PC-3 (cell line): ENCODE data around the gene PRDM11. TPM values are rescaled to one million over a fixed set of nuclear protein-coding genes. Genes with fewer than 3 reads are reported as not detected.

Source experiments
- ATAC-seq: fragments of 200-7000 bp; cut with Tn5 transposase; 2 replicates; pipeline ENCODE4 v1.9.1; 2020; ENCODE audit warnings: mild to moderate bottlenecking, moderate library complexity
- BruUV-seq: library from RNA; stranded (reverse); fragments of 400-500 nt; replicated peaks from 2 replicates; lab custom pipeline; 2021; lab: Mats Ljungman, UMichigan
- CTCF ChIA-PET: fragments of 300-600 bp; sonication (Branson Sonifier 250); formaldehyde crosslinking; loops from one replicate; lab custom pipeline; 2022; ENCODE audit warnings: antibody characterized with exemption; lab: Charles Lee
- POLR2A ChIA-PET: fragments of 300-600 bp; sonication (Branson Sonifier 250); formaldehyde crosslinking; loops from one replicate; lab custom pipeline; 2022; ENCODE audit warnings: antibody characterized with exemption; ENCODE audit not compliant: unreplicated experiment; lab: Charles Lee
- DNase-seq: peaks from one replicate; pipeline ENCODE4 v3.0.0-alpha.2; 2015
- H2AFZ ChIP-seq: fragments of 300-600 bp; sonication (generic); 2 replicates; pipeline ENCODE4 v1.6.0; 2016; ENCODE audit warnings: antibody characterized with exemption, low read length
- H3F3A ChIP-seq: fragments of 300-600 bp; sonication (generic); one replicate; pipeline ENCODE4 v1.6.0; 2017; ENCODE audit warnings: antibody characterized with exemption, low read length, control low read depth, mild to moderate bottlenecking; ENCODE audit not compliant: unreplicated experiment
- H3K27ac ChIP-seq: fragments of 300-600 bp; sonication (generic); 2 replicates; pipeline ENCODE4 v1.5.1; 2016; ENCODE audit warnings: mild to moderate bottlenecking, low read length
- H3K27me3 ChIP-seq: fragments of 300-600 bp; sonication (generic); 2 replicates; pipeline ENCODE4 v1.6.1; 2016; ENCODE audit warnings: low read length, mixed read lengths
- H3K36me3 ChIP-seq: fragments of 300-600 bp; sonication (generic); 2 replicates; pipeline ENCODE4 v1.6.1; 2016; ENCODE audit warnings: low read depth, mixed run types, low read length, mixed read lengths
- H3K4me1 ChIP-seq: fragments of 300-600 bp; sonication (generic); 2 replicates; pipeline ENCODE4 v1.5.1; 2016; ENCODE audit warnings: low read length; ENCODE audit not compliant: insufficient read depth
- H3K4me2 ChIP-seq: fragments of 300-600 bp; sonication (generic); 2 replicates; pipeline ENCODE4 v1.6.0; 2016; ENCODE audit warnings: low read length
- H3K4me3 ChIP-seq: fragments of 300-600 bp; sonication (generic); 2 replicates; pipeline ENCODE4 v1.5.1; 2016; ENCODE audit warnings: mild to moderate bottlenecking, low read length, mixed read lengths
- H3K79me2 ChIP-seq: fragments of 300-600 bp; sonication (generic); 2 replicates; pipeline ENCODE4 v1.6.1; 2017; ENCODE audit warnings: low read length, mixed read lengths
- H3K9ac ChIP-seq: fragments of 300-600 bp; sonication (generic); 2 replicates; pipeline ENCODE4 v1.6.0; 2016; ENCODE audit warnings: mild to moderate bottlenecking, low read length
- H3K9me2 ChIP-seq: fragments of 300-600 bp; sonication (generic); replicated peaks from 2 replicates; pipeline ENCODE4 v1.6.1; 2016; ENCODE audit warnings: mixed run types, low read length, mixed read lengths
- H3K9me3 ChIP-seq: fragments of 300-600 bp; sonication (generic); 2 replicates; pipeline ENCODE4 v1.6.1; 2016; ENCODE audit warnings: low read length, mixed read lengths
- H4K20me1 ChIP-seq: fragments of 300-600 bp; sonication (generic); 2 replicates; pipeline ENCODE4 v1.6.1; 2016; ENCODE audit warnings: low read length, mixed read lengths
- EZH2 ChIP-seq: fragments of 300-600 bp; sonication (generic); IDR thresholded peaks from one replicate; pipeline ENCODE4 v1.6.1; 2017; ENCODE audit warnings: antibody characterized with exemption, mild to moderate bottlenecking, low read length; ENCODE audit not compliant: unreplicated experiment
- EZH2phosphoT487 ChIP-seq: fragments of 300-600 bp; sonication (generic); IDR thresholded peaks from 2 replicates; pipeline ENCODE4 v1.6.1; 2018; ENCODE audit warnings: mild to moderate bottlenecking, antibody characterized with exemption, low read length, borderline replicate concordance
- intact Hi-C: fragments of 100-400 bp; cut with micrococcal nuclease; formaldehyde crosslinking; loops from 2 replicates; pipeline ENCODE4 v1.9.0; 2023
- total RNA-seq: library from RNA; depleted of rRNA; stranded (reverse); fragments of >200 nt; gene quantifications from 2 replicates; pipeline ENCODE4 v1.2.3, GENCODE V29; 2014
- TF ChIP-seq, protein P1 (sequence below): fragments of 300-600 bp; sonication (generic); conservative IDR thresholded peaks from 2 replicates; pipeline ENCODE4 v1.5.1; 2017; ENCODE audit warnings: antibody characterized with exemption, low read depth, mild to moderate bottlenecking, low read length

The PRDM11 gene
- total RNA-seq, 1 experiment from 2014 or later, result 5.0 TPM

DNA sequence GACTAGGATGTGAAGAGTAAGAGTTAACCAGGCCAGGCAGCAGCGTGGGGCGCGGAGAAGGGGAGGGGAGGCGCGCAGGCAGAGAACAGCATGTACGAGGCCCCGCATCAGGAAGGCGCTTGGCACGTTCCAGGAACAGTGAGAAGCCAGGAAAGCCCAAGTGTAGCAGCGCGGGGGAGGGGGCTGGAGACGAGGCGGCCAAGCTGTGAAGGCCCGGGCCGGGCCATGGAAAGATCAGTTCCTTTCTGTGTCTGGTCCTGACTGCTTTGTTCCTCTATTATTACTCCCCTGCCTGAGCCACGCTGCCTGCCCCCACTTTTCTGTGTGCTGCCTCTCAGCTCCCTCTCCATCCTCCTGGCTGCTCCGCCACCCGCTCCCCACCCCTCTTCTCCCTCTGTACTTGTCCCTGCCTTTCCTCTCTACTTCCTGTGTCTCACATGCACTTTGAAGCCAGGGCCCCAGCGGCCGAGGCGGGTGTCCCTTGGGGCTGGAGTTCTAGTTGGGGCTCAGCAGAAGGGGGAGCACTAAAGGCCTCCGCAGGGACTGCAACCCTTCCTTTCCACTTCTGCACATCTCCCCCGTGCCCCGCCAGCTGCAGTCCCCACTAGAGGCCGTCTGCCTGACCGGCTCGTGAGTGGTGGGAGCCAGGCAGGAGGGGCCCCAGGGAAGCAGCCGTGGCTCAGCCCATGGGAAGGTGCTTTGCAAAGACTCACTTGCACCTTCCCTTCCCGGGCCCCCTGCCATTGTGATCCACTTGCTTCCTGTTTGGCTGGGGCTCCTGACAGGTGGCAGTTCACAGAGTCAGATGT, 63.7 kb downstream of the PRDM11 start:
- no TSS peak for BruUV-seq
- H3K4me1 ChIP-seq, result no peaks in the 10 kb centered on the region
- no peak overlapping the region for H2AFZ ChIP-seq
- no peak overlapping the region for H3K9ac ChIP-seq
- H3K9me2 ChIP-seq, result no peaks in the 10 kb centered on the region
- H3F3A ChIP-seq, result no peaks in the 10 kb centered on the region
- no peaks in the 10 kb centered on the region for H3K9me3 ChIP-seq
- no peak for ATAC-seq
- H3K27ac ChIP-seq, result no peak overlapping the region
- ChIA-PET CTCF (no interaction called here), POLR2A (no interaction called here)
- no peak overlapping the region for H3K4me3 ChIP-seq
- H3K4me2 ChIP-seq, result no peak overlapping the region
- H3K79me2 ChIP-seq, result no peaks in the 10 kb centered on the region
- DNase-seq, result no peak
- no peak for TF ChIP-seq EZH2
- TF ChIP-seq EZH2phosphoT487, result no peak
- TF ChIP-seq, protein P1, sequence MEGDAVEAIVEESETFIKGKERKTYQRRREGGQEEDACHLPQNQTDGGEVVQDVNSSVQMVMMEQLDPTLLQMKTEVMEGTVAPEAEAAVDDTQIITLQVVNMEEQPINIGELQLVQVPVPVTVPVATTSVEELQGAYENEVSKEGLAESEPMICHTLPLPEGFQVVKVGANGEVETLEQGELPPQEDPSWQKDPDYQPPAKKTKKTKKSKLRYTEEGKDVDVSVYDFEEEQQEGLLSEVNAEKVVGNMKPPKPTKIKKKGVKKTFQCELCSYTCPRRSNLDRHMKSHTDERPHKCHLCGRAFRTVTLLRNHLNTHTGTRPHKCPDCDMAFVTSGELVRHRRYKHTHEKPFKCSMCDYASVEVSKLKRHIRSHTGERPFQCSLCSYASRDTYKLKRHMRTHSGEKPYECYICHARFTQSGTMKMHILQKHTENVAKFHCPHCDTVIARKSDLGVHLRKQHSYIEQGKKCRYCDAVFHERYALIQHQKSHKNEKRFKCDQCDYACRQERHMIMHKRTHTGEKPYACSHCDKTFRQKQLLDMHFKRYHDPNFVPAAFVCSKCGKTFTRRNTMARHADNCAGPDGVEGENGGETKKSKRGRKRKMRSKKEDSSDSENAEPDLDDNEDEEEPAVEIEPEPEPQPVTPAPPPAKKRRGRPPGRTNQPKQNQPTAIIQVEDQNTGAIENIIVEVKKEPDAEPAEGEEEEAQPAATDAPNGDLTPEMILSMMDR, result no peak
- H3K27me3 ChIP-seq, result no peaks in the 10 kb centered on the region
- intact Hi-C loops, result no loop called here
- no peaks in the 10 kb centered on the region for H3K36me3 ChIP-seq
- H4K20me1 ChIP-seq, result no peaks in the 10 kb centered on the region

DNA sequence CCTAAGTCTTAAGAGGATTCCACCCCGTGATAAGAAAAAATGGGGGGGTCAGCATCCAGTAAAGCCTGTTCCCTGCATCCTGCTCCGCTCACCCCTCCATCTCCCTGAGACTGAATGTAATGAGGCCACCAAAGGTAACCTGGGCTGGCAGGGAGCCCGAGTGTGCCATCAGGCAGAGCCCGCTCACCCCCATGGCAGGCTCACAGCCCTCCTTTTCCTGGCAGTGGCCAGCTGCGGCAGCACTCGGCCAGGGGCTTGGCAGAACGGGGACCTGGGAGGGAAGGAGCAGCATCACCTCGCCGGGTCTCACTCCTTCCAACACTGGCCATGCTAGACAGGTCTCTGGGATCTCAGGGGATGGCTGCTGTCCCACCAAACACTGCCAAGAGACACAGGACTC, 64.4 kb downstream of the PRDM11 start:
- TF ChIP-seq EZH2phosphoT487 (no peak), EZH2 (no peak)
- TF ChIP-seq, protein P1, result no peak
- intact Hi-C loops, result no loop called here
- Histone ChIP-seq H3K9ac (no peak overlapping the region), H3K9me2 (no peaks in the 10 kb centered on the region), H4K20me1 (no peaks in the 10 kb centered on the region), H3K4me2 (no peak overlapping the region), H2AFZ (no peak overlapping the region), H3K36me3 (no peaks in the 10 kb centered on the region), H3K4me3 (no peak overlapping the region), H3K4me1 (no peaks in the 10 kb centered on the region), H3K27ac (no peak overlapping the region), H3F3A (no peaks in the 10 kb centered on the region), H3K27me3 (no peaks in the 10 kb centered on the region), H3K9me3 (no peaks in the 10 kb centered on the region), H3K79me2 (no peaks in the 10 kb centered on the region)
- DNase-seq, result no peak
- no peak for ATAC-seq
- ChIA-PET POLR2A (no interaction called here), CTCF (no interaction called here)
- BruUV-seq, result no TSS peak

DNA sequence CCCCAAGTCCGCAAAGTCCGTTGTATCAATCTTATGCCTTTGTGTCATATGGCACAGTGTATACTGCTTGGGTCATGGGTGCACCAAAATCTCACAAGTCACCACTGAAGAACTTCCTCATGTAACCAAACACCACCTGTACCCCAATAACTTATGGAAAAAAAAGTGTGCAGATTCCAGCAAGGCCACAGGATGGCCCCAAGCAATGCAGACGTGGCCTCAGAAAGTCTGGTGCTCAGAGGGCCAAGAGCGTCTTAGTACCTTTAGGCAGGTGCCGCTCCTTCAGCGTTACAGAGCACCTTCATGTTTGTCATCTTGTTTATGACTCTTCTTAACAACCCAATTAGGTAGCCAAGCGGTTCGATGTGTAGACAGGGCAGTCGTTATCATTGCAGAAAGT, 65.3 kb downstream of the PRDM11 start:
- Histone ChIP-seq H3K9ac (no peak overlapping the region), H2AFZ (no peak overlapping the region), H4K20me1 (no peaks in the 10 kb centered on the region), H3K4me1 (no peaks in the 10 kb centered on the region), H3F3A (no peaks in the 10 kb centered on the region), H3K9me3 (no peaks in the 10 kb centered on the region), H3K9me2 (no peaks in the 10 kb centered on the region), H3K27me3 (no peaks in the 10 kb centered on the region), H3K4me2 (no peak overlapping the region), H3K27ac (no peak overlapping the region), H3K79me2 (no peaks in the 10 kb centered on the region), H3K36me3 (no peaks in the 10 kb centered on the region), H3K4me3 (no peak overlapping the region)
- DNase-seq, result no peak
- TF ChIP-seq, protein P1, result 0 out of 2 replicates have a peak, but pooled peaks have one; percentile 13
- TF ChIP-seq EZH2, result no peak
- no peak for TF ChIP-seq EZH2phosphoT487
- intact Hi-C loops, result no loop called here
- no TSS peak for BruUV-seq
- ChIA-PET POLR2A (no interaction called here), CTCF (no interaction called here)
- ATAC-seq, result no peak
